WI38 (cell line): ENCODE data around the gene NPDC1.
A peak's percentile ranks its signal among the peaks of the same experiment; 100 is the strongest.

ENCODE experiments used
- H3K4me3 ChIP-seq: 2 replicates; pipeline ENCODE4 v1.5.1; 2011; ENCODE audit warnings: low read depth, mild to moderate bottlenecking, control low read depth, low read length
- TF ChIP-seq, protein P1 (sequence below): IDR thresholded peaks from 2 replicates; pipeline ENCODE4 v1.5.1; 2012; ENCODE audit warnings: low read depth, mild to moderate bottlenecking, control low read depth, low read length

NPDC1 gene

DNA sequence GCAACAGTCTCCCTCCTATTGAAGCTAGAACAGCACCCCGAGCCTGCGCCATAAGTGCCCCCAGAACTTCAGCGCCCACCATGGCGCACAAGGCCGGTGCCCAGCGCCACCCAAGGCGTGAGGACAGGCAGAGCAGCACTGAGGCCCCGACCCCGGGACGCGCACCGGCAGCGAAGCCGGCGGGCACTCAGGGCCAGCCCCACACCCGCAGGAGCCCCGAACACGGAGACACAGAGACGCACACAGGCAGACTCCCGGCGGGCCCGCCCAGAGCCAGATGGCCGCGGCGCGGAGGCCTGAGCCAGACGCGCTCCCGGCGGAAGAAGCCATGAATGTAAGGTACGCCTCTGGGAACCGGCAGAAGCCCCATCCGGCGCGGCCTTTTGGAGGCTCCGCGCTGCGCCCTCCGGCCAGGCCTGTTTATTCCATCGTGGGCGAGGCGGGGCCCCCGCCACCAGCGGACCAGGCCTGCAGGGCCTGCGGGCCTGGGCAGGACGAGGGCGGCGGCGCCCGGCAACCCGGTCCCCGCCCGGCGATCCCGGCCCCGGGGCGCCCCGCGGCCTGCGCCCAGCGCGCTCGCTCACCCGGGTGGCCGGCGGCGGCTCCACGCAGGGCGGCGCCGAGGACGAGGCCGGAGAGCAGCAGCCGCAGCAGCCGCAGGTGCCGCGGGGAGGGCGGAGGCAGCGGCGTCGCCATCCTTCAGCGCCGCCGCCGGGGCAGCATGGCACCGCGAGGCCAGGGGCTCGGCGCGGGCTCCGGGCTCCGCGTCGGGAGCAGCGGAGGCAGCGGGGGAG lies 486 bp downstream of the NPDC1 start:
- TF ChIP-seq, protein P1, sequence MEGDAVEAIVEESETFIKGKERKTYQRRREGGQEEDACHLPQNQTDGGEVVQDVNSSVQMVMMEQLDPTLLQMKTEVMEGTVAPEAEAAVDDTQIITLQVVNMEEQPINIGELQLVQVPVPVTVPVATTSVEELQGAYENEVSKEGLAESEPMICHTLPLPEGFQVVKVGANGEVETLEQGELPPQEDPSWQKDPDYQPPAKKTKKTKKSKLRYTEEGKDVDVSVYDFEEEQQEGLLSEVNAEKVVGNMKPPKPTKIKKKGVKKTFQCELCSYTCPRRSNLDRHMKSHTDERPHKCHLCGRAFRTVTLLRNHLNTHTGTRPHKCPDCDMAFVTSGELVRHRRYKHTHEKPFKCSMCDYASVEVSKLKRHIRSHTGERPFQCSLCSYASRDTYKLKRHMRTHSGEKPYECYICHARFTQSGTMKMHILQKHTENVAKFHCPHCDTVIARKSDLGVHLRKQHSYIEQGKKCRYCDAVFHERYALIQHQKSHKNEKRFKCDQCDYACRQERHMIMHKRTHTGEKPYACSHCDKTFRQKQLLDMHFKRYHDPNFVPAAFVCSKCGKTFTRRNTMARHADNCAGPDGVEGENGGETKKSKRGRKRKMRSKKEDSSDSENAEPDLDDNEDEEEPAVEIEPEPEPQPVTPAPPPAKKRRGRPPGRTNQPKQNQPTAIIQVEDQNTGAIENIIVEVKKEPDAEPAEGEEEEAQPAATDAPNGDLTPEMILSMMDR, result no peak
- H3K4me3 ChIP-seq, result peak overlapping the region; percentile 61

DNA sequence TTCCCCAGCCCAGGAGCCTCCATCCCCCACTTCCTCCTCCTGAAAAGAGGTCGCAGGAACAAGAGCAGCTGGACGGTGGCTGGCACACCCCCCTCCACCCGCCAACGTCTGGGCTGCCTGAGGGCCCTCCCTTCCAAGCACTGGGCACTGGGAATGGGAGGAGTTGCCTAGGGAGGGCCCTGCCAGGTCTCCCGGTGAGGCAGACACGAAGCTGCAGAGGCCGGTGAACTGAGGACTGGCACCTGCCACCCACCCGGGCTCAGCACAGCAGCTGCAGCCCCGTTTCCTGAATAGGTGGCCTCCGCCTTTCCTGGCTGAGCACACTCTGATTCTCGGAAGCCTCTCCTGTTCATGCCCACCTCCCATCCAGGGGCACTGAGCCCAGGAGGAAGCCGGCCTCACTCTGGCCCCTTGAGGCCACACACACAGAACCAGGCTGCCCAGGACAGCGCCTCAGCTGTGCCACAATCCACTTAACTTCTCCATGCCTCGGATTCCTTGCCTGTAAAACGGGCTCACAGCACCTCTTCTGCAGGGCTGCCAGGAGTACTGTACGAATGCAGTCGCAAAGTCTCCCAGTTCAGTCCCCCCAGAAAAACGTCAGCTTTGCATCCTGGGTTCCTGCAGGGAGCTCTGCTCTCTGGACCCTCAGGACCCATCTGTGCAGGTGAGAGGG lies 1.3 kb downstream of the NPDC1 start:
- TF ChIP-seq, protein P1, result no peak
- H3K4me3 ChIP-seq, result peak overlapping the region; percentile 61

DNA sequence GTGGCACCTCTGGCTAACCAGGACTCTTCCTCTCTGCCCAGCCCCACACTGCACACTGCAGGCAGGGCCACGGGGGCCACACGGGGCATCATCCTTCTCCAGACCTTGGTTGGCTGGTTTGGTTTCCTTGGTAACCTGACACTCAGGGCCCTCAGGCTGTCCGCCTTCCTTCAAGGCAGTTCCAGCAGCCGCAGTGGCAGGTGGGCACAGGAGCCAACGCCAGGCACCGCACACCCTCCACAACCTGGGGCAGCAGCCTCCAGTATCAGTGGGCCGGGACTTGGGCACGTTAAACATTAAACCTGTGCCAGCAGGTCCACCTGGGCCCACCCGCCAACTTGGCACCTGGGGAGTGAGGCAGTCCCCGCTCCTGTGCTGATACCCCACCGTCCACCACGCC lies 1.9 kb downstream of the NPDC1 start:
- TF ChIP-seq, protein P1, result no peak
- no peak overlapping the region for H3K4me3 ChIP-seq

DNA sequence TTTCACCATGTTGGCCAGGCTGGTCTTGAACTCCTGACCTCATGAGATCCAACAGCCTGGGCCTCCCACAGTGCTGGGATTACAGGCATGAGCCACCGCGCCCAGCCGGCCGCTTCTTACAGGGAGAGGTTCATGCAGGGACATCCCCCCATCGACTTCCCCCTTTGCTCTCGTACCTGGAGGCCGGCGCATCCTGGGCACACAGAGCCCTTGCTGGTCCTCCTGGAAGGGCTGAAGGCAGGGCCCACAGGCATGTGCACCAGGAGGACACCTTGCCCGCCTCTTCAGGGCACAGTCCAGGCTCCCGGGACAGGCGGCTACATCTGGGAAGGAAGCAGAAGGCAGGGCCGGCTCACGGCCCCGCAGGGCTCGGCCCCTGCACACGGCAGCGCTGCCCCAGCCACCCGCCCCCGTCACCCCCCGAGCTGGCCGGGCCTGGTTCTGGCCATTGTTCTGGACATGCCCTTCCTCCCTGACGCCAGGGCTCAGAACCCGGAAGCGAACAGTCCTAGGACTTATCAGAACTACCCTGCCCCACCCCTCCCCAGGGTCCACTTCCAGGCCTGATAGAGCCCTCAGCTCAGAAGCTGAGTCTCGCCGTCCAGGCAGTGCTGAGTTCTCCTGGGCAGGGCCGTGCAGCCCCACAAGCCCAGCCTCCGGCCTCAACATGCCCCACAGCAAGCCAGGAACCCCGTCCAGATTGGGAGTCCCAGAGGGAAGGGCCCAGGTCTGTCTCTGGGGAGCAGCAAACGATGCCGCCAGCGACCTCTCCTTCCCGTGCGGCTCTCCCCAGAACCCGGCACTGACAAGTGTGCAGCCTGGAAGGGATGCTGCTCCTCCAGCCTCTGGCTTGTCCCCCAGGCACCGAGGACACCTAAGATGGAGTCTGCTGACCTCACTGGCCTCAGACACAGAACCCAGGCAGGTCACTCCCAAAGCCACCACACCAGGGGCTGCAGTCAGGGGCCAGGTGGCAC lies 2.9 kb downstream of the NPDC1 start:
- TF ChIP-seq, protein P1, result no peak
- no peak overlapping the region for H3K4me3 ChIP-seq

DNA sequence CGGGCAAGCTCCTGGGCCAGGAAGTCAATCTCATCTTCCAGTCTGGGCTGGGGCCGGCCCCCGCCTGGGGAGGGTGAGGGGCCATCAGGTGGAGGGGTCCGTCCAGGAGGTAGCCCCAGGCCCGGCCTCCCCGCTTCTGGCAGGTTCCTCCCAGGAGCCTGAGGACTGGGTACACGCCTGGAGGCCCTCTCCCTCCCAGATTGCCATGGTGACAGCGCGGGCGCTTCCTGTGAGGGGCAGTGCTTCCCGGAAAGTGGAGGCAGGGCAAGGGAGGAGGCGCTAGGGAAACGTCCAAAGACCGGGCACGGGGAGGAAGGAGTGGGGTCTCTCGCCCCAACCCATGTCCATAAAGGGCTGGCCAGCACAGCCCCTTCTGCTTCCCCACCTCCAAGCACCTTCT lies 4.9 kb downstream of the NPDC1 start:
- TF ChIP-seq, protein P1, result no peak
- no peak overlapping the region for H3K4me3 ChIP-seq

DNA sequence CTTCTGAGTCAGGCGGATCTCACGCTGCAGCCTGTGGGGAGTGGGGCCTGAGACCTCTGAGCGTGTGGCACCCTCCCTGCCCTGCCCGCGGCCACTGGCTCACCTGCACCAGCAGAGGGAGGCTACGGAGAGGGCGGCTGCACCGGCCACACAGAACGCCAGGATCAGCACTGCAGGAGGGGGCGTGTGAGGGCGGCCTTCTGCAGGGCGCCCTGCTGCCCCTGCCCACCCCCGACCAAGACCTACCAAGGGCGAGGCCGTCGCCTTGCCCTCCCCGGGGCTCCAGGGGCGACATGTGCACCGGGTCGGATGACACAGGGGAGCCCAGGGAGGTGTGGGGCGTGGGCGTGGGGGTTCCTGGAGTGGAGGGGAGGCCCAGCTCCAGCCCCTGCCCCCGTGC lies 5.4 kb downstream of the NPDC1 start:
- TF ChIP-seq, protein P1, result no peak
- H3K4me3 ChIP-seq, result no peak overlapping the region
